HL-60 (cell line): ENCODE data around the gene SORCS2.

Source experiments
- POLR2AphosphoS5 ChIP-seq: IDR thresholded peaks from 2 replicates; pipeline ENCODE4 v1.6.1; 2012; ENCODE audit warnings: low read depth
- TF ChIP-seq, protein P1 (sequence below): IDR thresholded peaks from one replicate; pipeline ENCODE4 v1.5.1; 2011; ENCODE audit warnings: low read length, control low read depth, inconsistent platforms; ENCODE audit not compliant: insufficient read depth

- TF ChIP-seq, protein P1, sequence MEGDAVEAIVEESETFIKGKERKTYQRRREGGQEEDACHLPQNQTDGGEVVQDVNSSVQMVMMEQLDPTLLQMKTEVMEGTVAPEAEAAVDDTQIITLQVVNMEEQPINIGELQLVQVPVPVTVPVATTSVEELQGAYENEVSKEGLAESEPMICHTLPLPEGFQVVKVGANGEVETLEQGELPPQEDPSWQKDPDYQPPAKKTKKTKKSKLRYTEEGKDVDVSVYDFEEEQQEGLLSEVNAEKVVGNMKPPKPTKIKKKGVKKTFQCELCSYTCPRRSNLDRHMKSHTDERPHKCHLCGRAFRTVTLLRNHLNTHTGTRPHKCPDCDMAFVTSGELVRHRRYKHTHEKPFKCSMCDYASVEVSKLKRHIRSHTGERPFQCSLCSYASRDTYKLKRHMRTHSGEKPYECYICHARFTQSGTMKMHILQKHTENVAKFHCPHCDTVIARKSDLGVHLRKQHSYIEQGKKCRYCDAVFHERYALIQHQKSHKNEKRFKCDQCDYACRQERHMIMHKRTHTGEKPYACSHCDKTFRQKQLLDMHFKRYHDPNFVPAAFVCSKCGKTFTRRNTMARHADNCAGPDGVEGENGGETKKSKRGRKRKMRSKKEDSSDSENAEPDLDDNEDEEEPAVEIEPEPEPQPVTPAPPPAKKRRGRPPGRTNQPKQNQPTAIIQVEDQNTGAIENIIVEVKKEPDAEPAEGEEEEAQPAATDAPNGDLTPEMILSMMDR: no peak
- no peak for TF ChIP-seq POLR2AphosphoS5
Observed at GRCh38 chr4:7358100-7358735, 165.9 kb downstream of the SORCS2 start.
